ENCODE data around the gene CMSS1.

DNA sequence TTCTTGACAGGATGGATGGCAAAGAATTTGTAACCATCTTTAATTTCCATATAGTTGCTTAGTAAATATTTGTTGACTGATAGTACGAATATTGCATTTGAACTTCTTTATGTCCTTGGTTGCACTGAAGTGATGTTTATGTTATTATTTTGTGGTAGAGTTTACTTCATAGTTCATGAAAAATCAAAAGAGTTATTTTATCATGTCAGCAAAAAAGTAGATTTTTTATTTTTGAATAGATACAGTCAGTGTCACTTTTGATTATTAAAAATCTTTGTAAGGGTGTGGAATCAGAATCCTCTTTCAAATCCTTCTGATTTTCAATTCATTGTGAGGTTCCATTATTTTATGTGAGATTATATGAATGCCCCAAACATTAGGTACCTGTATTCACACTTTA, 261.7 kb downstream of the CMSS1 start:
- no peak for TF ChIP-seq SUZ12 (IDR thresholded peaks at IDR 0.05; ENCODE audit: extremely low read depth, insufficient read depth, insufficient read length)
- no peak for TF ChIP-seq ZNF274 (IDR thresholded peaks at IDR 0.05; ENCODE audit: low read depth, low read length)
- TF ChIP-seq YY1 (IDR thresholded peaks at IDR 0.05; ENCODE audit: insufficient read depth, insufficient read length) = no peak
